GM18517 (cell line): Measurements from ENCODE around the gene LPAR1.

Experiments
- ATAC-seq: cut with Tn5 transposase; IDR thresholded peaks from one replicate; pipeline ENCODE4 v1.9.1; 2021; ENCODE audit warnings: mild to moderate bottlenecking, moderate library complexity; ENCODE audit not compliant: unreplicated experiment

LPAR1 gene

DNA sequence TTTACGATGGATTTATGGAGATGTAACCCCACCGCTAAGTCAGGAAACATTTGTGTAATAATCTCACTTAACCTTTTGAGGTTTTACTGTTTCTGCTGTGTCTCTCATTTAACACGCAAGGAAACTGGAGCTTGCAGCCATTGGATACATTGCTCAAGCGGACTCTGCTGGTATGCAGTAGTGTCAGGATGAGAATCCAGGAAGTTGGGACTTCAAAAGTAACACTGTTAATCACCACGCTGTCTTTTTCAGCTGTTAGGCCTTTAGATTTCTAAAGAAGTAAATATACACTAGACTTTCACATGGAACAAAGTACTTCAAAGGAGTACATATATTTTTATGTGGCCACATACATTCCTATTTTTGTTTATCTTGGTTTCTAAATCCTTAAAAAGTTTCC, 114.7 kb downstream of the LPAR1 start:
- no peak for ATAC-seq

DNA sequence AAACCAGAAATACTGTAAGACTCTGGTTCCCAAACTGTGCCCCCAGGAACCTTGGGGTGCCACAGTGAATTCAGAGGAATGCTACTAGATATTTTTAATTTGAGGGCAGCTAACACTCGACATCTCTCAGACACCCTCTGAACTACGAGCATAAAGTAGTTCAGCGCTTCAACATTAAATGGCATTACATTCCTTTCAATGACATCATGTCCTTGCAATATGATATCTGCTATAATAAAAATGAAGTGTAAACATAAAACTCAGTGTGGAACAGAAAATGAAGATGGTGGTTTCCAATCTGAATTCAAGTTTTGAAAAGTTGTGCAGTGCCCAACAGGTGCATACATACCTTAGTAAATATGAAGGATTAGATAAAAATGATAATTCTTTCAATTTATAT, 116.1 kb downstream of the LPAR1 start:
- no peak for ATAC-seq

DNA sequence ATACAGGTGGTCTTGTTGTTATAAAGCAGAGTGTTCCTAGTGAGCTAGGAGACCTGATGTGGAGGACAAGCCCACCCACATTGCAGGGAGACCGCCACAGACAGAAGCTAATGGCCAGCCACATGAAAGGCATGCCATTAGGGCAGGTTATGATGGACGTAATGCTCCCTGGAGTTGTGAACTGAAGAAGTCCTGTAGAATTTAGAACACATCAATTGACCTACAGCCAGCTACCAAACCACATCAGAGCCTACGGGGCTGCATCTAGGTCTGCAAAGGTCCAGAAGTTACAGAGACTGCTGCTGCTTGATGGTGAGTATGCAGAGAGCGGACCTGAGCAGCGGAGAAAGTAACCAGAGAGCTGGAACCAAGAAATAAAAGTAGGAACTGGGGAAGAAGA, 116.6 kb downstream of the LPAR1 start:
- ATAC-seq, result no peak

DNA sequence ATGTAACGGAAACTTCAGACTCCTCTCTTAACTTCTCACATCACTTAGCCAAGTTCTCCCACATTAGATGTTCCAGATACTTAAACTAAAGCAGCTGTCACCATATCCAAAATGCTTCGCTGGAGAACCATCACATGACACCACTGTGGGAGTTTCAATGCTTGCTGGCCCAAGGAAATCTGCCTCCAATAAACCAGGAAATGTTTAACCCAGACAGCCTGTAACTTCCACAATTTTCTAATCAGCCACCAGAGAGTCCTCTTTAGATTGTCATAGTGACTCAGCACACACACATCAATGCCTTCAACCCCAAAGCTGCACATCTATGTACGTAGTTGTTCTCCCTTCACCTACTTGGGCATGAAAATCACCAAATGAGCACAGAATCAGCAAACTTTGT, 118.7 kb downstream of the LPAR1 start:
- ATAC-seq, result no peak

DNA sequence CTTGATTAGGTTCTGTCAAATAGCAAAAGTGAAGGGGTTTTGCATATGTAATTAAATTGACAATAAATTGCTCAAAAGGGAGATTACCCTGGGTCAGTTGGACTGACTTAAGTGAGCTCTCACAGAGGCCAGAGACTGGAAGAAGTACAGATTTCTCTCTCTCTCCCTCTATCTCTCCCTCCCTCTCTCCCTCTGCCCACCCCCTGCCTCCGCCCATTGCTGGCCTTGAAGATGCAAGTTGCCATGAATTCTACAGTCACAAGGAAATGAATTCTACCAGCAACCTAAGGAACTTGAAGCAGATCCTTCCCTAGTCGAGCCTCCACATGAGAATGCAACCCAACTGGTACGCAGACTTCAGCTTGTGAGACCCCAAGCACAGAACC, 119.2 kb downstream of the LPAR1 start:
- ATAC-seq, result no peak

DNA sequence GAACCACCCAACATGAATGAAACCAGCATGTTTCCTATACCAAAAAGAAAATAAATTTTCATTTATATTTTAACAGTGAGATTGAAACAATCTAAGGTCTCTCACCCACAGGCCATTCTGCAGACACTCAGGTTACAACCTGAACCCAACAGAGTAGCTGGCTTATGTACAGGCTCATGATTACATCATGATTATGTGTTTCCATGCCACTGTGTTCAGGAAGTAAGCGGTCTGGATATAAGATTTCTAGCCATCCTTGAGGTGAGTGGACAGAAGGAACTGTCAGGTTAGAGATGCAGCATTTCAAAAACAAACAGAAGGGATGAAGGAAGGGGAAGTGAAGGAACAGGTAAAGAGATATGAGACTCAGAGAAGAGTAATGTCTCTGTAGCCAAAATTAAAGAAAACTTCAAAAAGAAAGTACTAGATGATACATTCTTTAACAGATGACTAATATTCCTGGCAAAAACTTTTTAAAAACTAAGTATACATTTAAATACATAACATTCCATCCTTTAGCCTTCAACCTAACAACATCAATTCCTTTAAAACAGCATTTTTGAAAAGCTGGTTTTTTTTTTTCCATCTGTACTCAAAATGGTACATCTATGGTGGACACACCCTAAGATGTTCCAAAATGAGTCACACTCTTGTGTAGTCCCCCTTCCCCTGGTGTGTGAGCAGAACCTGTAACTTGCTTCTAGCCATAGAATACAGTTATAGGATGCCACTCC, 119.8 kb downstream of the LPAR1 start:
- ATAC-seq, result no peak

DNA sequence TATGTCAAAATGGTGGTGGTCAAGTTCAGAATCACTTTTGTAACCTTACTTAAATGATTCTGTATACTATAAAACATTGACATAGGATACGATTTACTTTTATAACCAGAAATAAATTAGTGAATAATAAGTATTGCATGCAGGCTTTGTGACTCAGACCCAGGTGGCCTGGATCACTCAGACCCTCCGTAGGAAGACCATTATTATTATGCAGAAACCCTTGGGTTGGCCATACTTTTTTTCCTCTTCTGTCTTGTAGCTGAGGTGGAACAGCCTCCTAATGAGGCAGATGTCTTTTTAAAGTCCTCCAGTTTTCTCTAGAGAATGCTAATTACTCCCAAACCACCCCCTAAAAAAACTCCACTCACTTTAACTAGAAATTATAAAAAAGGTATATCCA, 121.9 kb downstream of the LPAR1 start:
- ATAC-seq, result no peak

DNA sequence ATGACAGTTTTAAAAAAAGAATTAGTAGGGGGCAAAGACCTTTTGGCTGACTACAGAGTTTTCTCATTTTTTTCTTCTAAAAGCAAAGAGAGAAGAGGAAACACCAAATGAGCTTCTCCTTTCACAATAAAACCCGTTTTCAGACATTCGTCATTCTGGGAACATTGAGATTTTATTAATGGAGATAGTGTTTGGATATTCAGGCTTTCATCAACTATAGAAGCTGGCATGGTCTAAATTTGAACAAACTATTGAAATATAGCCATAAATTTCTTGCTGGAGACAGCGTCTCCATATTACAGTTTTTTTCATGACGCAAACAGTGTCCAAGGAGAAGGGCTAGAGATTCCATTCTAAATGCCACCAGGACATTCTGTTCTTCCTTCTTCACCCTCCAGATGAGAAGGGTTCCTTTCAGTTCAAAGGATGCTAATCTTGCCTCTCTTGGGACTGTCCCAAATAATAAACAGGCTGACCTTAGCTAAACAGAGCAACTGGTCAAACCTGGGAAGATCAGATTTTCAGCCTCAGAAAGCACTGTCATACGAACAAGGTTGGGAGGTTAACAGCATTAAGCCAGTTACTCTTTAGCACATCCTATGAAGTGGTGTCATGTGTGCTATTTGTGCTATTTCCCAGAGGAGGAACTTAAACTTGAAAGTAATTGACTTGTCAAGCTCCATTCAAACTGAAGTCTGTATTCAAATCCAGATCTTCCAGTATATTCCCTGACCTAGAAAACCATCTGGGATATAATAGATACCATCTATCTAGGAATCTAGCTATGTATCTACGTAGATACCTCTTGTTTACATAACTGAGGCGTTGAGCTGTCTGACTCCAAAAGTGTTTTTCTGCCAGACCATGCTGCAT, 125.6 kb downstream of the LPAR1 start:
- no peak for ATAC-seq

DNA sequence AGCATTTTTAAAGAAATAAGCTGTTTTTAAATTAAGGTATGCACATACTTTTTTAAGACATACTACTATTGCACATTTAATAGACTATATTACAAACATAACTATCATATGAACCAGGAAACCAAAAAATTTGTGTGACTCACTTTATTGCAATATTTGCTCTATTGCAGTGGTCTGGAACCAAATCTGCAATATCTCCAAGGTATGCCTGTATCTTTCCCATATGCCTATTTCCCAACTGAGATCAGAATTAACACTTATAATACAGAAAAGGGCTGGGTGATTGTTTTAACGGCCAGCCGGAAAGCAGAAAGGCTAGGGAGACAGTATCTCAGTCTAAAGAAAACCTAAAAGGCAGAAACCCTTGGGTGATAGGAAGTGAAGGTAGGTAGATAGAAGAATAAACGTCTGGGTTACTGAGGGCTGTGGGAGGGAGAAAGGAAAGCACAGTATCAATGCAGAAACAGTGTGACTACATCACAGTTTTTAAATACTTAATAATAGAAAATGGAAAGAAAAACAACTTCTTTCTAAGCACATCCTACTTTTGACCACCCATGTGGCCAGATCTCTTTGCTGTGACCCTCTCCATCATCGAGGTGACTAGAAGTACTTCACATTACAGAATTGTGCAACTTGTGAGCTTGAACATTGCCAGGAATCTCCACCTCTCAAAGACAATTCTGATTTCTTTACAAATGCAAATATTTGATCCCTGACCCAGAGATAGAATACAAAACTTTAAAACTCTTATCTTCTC, 126.4 kb downstream of the LPAR1 start:
- no peak for ATAC-seq

DNA sequence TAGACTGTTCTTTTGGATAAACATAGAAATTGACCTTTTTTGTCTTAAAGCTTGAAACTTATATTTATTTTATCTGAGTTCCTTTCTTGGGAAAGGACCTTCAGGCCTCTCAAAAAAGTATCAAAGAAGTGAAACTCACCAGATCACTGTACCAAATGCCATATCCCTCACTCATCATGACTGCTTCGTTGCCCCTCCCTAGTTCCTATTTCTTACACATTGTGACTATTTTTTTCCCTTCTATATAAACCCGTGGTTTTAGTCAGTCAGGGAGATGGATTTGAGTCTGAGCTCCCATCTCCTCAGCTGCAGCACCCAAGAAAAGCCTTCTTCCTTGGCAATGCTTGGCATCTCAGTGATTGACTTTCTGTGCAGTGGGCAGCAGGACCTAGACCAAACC, 129.4 kb downstream of the LPAR1 start:
- ATAC-seq, result no peak

DNA sequence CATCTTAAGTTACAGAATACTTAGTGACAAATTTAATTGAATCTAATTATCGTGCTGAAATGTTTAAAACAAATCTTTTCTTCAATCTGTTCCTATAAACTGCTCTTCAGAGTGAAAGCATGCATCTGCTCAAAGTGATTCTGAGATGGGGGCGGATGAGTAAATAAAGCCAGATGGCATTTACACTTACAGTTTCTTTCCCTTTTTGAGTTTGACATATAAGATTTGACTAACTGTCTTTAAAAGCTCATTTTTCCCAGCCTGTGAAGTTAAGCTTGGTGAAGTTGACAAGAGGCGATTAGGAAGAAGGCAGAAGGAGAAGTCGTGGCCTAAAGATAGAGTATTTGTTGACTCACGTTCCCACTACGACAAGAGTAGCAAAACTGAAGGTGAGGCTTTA, 137.4 kb downstream of the LPAR1 start:
- no peak for ATAC-seq

DNA sequence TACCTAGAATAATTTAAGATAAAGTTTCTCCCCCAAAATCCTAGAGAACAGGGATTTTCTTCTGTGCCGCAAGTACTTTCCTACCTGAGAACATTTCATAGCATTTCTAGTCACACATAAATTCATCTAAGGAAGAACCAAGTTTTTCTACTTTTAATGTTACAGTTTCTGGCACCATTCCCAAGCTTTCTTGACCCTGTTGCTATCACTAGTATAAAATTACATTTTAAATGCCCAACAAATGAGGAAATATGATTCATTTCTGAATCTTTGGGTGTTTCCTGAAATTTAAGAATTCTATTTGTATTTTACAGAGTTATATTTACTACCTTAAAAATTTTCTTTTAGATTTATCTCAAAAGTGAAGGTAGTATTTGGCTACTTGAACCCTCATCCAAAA, 137.8 kb downstream of the LPAR1 start:
- no peak for ATAC-seq

DNA sequence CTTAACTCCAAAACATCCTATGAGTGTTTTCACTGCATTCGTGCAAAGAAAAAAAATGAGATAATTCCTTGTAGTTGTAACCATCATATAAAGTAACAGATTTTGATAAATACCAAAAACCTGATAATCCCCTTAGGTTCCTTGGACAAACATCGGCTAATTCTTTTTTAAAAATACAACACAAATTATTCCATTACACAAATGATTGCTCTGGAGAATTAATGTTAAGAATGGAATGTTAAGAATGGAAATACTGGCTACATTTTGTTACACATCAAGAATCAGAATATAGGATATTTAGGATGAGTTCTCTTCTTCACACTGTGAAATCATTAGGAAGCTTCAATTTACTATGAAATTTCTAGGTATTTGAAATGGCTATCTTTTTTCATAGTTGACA, 139.4 kb downstream of the LPAR1 start:
- no peak for ATAC-seq

DNA sequence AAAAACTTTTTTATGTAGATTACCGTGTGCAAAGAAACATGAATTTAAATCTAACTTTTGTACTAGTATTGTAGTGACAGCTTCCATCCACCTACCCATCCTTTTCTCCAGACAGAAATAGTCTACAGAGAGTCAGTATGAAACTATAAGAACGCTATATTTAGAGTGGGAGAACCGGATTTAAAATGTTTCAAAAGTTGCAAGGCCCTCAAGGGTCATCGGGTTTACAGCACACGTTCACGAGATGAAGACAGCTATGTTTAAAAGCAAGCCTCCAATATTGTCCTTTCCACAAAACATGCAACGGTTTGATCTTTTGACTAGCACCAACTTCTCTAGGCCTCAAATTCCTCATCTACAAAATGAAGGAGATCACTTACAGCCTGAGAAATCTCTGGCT, 139.9 kb downstream of the LPAR1 start:
- no peak for ATAC-seq

DNA sequence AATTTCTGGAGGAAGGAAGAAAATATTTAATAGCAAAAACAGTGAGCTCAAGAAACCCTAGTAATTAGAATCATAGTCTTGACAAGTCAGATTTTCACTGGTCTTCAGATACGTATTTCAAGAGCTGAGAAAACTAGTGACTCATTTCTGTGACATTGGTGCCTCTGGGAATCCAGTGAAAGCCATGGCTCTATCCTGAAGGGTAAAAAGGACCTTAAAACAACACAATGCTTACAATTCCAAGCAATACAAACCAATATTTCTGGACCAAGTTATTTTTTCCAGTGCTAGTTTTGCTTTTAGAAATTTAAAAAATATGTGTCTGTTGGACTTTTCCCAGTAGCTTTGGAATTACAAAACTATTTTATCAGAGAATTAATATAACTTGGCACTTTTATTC, 140.3 kb downstream of the LPAR1 start:
- no peak for ATAC-seq

DNA sequence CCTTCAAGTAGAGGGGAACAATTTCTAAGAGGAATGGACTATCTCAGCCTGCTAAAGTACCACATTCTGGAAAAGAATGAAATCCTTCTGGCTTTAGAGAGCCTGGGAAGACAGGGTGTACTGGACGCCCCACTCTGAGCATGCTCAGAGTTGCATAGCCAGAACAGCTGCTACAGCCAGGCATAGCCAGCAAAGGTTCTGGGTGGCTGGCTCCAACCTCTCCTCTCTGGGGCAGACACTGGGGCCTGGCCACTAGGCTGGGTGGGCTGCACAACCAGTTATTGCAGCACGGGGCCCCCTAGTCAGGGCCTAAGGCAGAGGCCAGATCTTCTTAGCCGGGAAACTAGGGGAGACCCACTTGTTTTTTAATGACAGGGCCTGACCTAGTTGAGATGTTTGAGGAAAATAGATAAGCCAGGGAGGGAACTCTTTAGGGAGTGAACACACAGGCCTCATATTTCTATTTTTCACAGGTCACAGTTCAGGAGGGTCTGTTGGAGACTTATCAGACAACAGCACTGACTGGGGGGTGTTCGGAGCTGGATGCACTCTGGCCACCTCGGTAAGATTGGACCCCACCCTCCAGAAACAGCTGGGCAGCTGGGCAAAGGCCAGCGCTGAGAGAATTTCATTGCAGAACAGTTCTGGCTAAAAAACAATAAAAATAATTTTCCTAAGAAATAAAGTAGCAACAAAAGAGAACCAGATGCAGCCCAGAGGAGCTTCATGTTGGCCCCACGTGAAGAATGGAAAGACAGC, 142.9 kb downstream of the LPAR1 start:
- no peak for ATAC-seq

DNA sequence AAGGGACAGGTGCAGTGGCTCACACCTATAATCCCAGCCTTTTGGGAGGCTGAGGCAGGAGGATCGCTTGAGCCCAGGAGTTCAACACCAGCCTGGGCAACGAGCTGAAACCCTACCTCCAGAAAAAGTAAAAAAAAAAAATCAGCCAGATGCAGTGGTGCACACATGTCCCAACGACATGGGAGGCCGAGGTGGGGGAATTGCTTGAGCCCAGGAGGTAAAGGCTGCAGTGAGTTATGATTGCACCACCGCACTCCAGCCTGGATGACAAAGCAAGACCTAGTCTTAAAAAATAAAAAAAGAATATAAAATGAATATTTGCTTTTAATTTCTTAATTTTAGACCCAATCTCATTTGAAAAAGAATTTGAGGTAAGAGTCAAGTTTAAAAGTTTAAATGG, 143.5 kb downstream of the LPAR1 start:
- no peak for ATAC-seq

DNA sequence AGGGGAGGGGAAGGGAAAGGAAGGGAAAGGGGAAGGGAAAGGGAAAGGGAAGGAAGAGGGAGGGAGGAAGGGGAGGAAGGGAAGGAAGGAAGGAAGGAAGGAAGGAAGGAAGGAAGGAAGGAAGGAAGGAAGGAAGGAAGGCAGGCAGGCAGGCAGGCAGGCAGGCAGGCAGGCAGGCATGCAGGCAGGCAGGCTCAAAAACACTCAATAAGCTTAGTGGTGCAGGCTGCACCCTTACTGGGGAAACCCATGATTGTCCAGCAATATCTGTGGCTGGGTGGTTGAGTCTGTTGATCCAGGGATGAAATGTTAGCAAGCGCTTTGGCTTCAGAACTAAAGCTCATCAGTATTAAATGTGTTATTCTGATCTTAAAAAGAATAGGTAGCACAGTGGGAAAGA, 145.6 kb downstream of the LPAR1 start:
- ATAC-seq, result no peak

DNA sequence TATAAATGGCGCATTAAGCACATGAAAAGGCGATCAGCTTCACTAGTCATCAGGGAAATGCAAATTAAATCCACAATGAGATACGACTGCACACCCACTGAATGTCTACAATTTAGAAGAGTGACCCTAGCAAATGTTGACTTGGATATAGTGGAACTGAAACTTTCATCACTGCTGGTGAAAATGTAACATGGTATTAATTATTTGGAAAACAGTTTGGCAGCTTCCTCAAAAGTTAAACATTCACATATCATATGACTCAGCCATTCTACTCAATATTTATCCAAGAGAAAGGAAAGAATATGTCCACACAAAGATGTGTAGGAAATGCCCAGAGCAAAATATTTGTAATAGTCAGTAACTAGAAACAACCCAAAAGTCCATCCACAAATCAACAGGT, 146.5 kb downstream of the LPAR1 start:
- no peak for ATAC-seq

DNA sequence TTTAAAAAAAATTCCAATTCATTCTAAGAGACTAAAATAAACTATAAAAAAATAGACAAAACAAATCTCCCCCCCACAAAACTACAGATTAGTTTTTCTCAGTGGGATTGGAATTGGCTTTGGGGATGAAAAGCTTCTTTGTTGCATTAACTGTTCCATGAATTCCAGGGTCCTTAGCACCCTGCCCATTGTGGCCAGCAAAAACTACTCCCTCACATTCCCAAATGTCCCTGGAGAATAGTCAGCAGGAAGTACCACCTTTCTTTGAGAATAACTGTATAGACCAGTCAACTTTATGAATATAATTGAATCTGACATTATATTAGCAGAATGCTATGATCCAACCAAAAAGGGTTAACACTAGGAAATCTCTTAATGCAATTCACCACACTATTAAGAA, 147.9 kb downstream of the LPAR1 start:
- no peak for ATAC-seq

DNA sequence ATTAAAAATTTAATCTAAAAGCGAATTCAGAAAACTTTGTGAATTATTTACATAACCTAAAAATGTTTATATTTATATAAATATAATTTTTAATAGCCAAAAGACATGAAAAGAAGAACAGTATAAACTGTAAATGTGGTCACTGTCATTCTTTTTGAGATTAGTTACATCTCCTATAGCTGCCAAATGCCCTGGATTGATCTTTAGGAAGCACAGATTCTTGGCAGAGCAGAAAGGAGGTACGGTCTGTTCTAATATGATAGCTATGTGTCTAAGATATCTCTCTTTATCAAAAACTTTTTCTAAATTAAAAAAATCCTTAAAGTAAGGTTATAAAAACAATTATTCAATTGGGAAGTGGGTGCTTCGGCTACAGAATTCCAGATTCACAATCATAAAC, 151.0 kb downstream of the LPAR1 start:
- no peak for ATAC-seq
